ENCODE results near the gene HMCN1. TPM values are rescaled to one million over a fixed set of nuclear protein-coding genes. Genes with fewer than 3 reads are reported as not detected.
"Not testable (repeated sequence)": the region's sequence is repeated elsewhere in the genome, so short reads cannot be mapped to it uniquely, and the experiment has no call there.

The HMCN1 gene
- total RNA-seq, 4 donors from 2014 or later, result 11.6 to 95.9 (median 78.6) TPM

GRCh38 chr1:185787238-185787637 lies 53.0 kb downstream of the HMCN1 start:
- ATAC-seq, result no peak
- Histone ChIP-seq H3K9me3 (no peaks in the 10 kb centered on the region), H3K27me3 (no peaks in the 10 kb centered on the region), H3K4me3 (no peak overlapping the region), H3K27ac (no peak overlapping the region), H3K36me3 (no peaks in the 10 kb centered on the region), H3K4me1 (peaks cover 8 to 53% (median 9%) of the 10 kb centered on the region in 3 donors)
- WGBS, 2 donors (ENCODE audit: low coverage in 1 of 2), result 94% methylated on average over 2 of the region's 2 CpGs; no CpG with 5 or more reads in 1 of the 2 donors
- no peak for TF ChIP-seq POLR2A (IDR thresholded peaks at IDR 0.05)
- no peak for TF ChIP-seq EP300 (IDR thresholded peaks at IDR 0.05)
- no peak for TF ChIP-seq POLR2AphosphoS5 (IDR thresholded peaks at IDR 0.05)
- no peak for TF ChIP-seq CTCF (IDR thresholded peaks at IDR 0.05)

GRCh38 chr1:185788386-185788785 lies 54.2 kb downstream of the HMCN1 start:
- ATAC-seq, result no peak
- H3K9me3 ChIP-seq, result no peaks in the 10 kb centered on the region
- H3K4me1 ChIP-seq, result peaks cover 8 to 53% (median 9%) of the 10 kb centered on the region in 3 donors
- TF ChIP-seq CTCF (IDR thresholded peaks at IDR 0.05) (no peak), EP300 (IDR thresholded peaks at IDR 0.05) (no peak), POLR2A (IDR thresholded peaks at IDR 0.05) (no peak), POLR2AphosphoS5 (IDR thresholded peaks at IDR 0.05) (no peak)
- no peak overlapping the region for H3K4me3 ChIP-seq
- no peaks in the 10 kb centered on the region for H3K27me3 ChIP-seq
- no peak overlapping the region for H3K27ac ChIP-seq
- no peaks in the 10 kb centered on the region for H3K36me3 ChIP-seq
- WGBS, 2 donors (ENCODE audit: low coverage in 1 of 2), result 78 to 80% methylated on average over 3 of the region's 3 CpGs

- Histone ChIP-seq H3K4me1 (peaks cover 8 to 53% (median 9%) of the 10 kb centered on the region in 3 donors), H3K9me3 (no peaks in the 10 kb centered on the region), H3K36me3 (no peaks in the 10 kb centered on the region), H3K4me3 (no peak overlapping the region), H3K27ac (peak overlapping the region in 3 of 4 donors; percentile 14 to 46 (median 46)), H3K27me3 (no peaks in the 10 kb centered on the region)
- ATAC-seq, result no peak
- 77 to 91% methylated on average over 2 of the region's 2 CpGs for WGBS, 2 donors (ENCODE audit: low coverage in 1 of 2)
- TF ChIP-seq EP300 (IDR thresholded peaks at IDR 0.05) (no peak), CTCF (IDR thresholded peaks at IDR 0.05) (no peak), POLR2A (IDR thresholded peaks at IDR 0.05) (no peak), POLR2AphosphoS5 (IDR thresholded peaks at IDR 0.05) (no peak)
Observed at GRCh38 chr1:185789501-185790193, 55.5 kb downstream of the HMCN1 start.

GRCh38 chr1:185790194-185790735 lies 56.1 kb downstream of the HMCN1 start:
- Histone ChIP-seq H3K36me3 (no peaks in the 10 kb centered on the region), H3K27me3 (no peaks in the 10 kb centered on the region), H3K9me3 (no peaks in the 10 kb centered on the region), H3K4me3 (no peak overlapping the region), H3K4me1 (peaks cover 8 to 47% (median 9%) of the 10 kb centered on the region in 3 donors), H3K27ac (peak overlapping the region in 3 of 4 donors; percentile 14 to 46 (median 46))
- WGBS, 2 donors (ENCODE audit: low coverage in 1 of 2), result 25 to 39% methylated on average over 2 of the region's 2 CpGs
- ATAC-seq, result no peak
- TF ChIP-seq POLR2AphosphoS5 (IDR thresholded peaks at IDR 0.05), result no peak
- no peak for TF ChIP-seq CTCF (IDR thresholded peaks at IDR 0.05)
- TF ChIP-seq POLR2A (IDR thresholded peaks at IDR 0.05), result no peak
- TF ChIP-seq EP300 (IDR thresholded peaks at IDR 0.05), result no peak

- ATAC-seq, result no peak
- H3K4me1 ChIP-seq, result peaks cover 8 to 31% (median 9%) of the 10 kb centered on the region in 3 donors
- no peak for TF ChIP-seq CTCF (IDR thresholded peaks at IDR 0.05)
- TF ChIP-seq EP300 (IDR thresholded peaks at IDR 0.05), result no peak
- TF ChIP-seq POLR2A (IDR thresholded peaks at IDR 0.05), result no peak
- TF ChIP-seq POLR2AphosphoS5 (IDR thresholded peaks at IDR 0.05), result no peak
- no peak overlapping the region for H3K4me3 ChIP-seq
- H3K27me3 ChIP-seq, result no peaks in the 10 kb centered on the region
- 67 to 100% methylated on average over 1 of the region's 1 CpG for WGBS, 2 donors (ENCODE audit: low coverage in 1 of 2)
- no peaks in the 10 kb centered on the region for H3K9me3 ChIP-seq
- H3K36me3 ChIP-seq, result no peaks in the 10 kb centered on the region
- H3K27ac ChIP-seq, result no peak overlapping the region
Observed at GRCh38 chr1:185792040-185792439, 57.8 kb downstream of the HMCN1 start.

- H3K27ac ChIP-seq, H3K36me3 ChIP-seq, H3K9me3 ChIP-seq, ATAC-seq, H3K4me3 ChIP-seq, H3K27me3 ChIP-seq: not testable (repeated sequence)
- WGBS, 2 donors (ENCODE audit: low coverage in 1 of 2), result 71 to 93% methylated on average over 1 to 2 of the region's 2 CpGs
- peaks cover 7 to 13% (median 7%) of the 10 kb centered on the region in 3 donors for H3K4me1 ChIP-seq
Observed at GRCh38 chr1:185794495-185794894, 60.3 kb downstream of the HMCN1 start.
